Measurements from ENCODE around the gene TRAIP.
"Not testable (repeated sequence)": the region's sequence is repeated elsewhere in the genome, so short reads cannot be mapped to it uniquely, and the experiment has no call there.

TRAIP gene

GRCh38 chr3:49856181-49857005 lies at the start of gene TRAIP:
TRAIP (minus strand) TSS chr3:49856564; CDS start chr3:49856453, 111 bp downstream.
- Histone ChIP-seq H3K4me3 (ENCODE audit: low read depth, low read length, poor library complexity, severe bottlenecking) (peak within 1 kb of the TSS; percentile 94), H3K27me3 (ENCODE audit: insufficient read depth, low read length) (no peaks in the 10 kb centered on the region; the same call in 1 of the 2 replicates), H3K9me2 (ENCODE audit: low read depth, low read length) (no peaks in the 10 kb centered on the region), H4K20me1 (ENCODE audit: insufficient read depth, low read length) (no peaks in the 10 kb centered on the region), H3K79me2 (ENCODE audit: insufficient read depth, low read length) (peaks cover 14% of the 10 kb centered on the region), H3K4me1 (ENCODE audit: insufficient read depth, low read length, severe bottlenecking) (peaks cover 19% of the 10 kb centered on the region), H2AFZ (ENCODE audit: low read length) (no peak within 1 kb of the TSS), H3K9ac (ENCODE audit: low read length) (peak within 1 kb of the TSS; percentile 87), H3K4me2 (ENCODE audit: low read length) (peak within 1 kb of the TSS; percentile 79), H3F3A (ENCODE audit: insufficient read depth, low read length) (no peaks in the 10 kb centered on the region), H3K27ac (ENCODE audit: low read depth, low read length, poor library complexity, severe bottlenecking) (no peak within 1 kb of the TSS), H3K9me3 (ENCODE audit: low read length) (no peaks in the 10 kb centered on the region), H3K36me3 (ENCODE audit: insufficient read depth, low read length) (no peaks in the 10 kb centered on the region)
- TF ChIP-seq EZH2 (IDR thresholded peaks at IDR 0.05; ENCODE audit: borderline replicate concordance, low read length) (no peak), CTCF (IDR thresholded peaks at IDR 0.05; ENCODE audit: low read length) (no peak)

- H3K27me3 ChIP-seq (ENCODE audit: insufficient read depth, low read length); H3K36me3 ChIP-seq (ENCODE audit: insufficient read depth, low read length); H3K9me2 ChIP-seq (ENCODE audit: low read depth, low read length); H2AFZ ChIP-seq (ENCODE audit: low read length); H4K20me1 ChIP-seq (ENCODE audit: insufficient read depth, low read length); H3K27ac ChIP-seq (ENCODE audit: low read depth, low read length, poor library complexity, severe bottlenecking); H3F3A ChIP-seq (ENCODE audit: insufficient read depth, low read length); H3K79me2 ChIP-seq (ENCODE audit: insufficient read depth, low read length); H3K9me3 ChIP-seq (ENCODE audit: low read length): not testable (repeated sequence)
- peak overlapping the region; percentile 82 for H3K4me2 ChIP-seq (ENCODE audit: low read length)
- H3K4me3 ChIP-seq (ENCODE audit: low read depth, low read length, poor library complexity, severe bottlenecking), result peak overlapping the region; percentile 63
- peak overlapping the region; percentile 69; the same call in 1 of the 2 replicates for H3K9ac ChIP-seq (ENCODE audit: low read length)
- peaks cover 40% of the 10 kb centered on the region for H3K4me1 ChIP-seq (ENCODE audit: insufficient read depth, low read length, severe bottlenecking)
These were observed 48.1 kb upstream of the TRAIP start for GRCh38 chr3:49904448-49904847.

- H3K4me3 ChIP-seq (ENCODE audit: low read depth, low read length, poor library complexity, severe bottlenecking), result peak within 1 kb of the TSS; percentile 63
- no peaks in the 10 kb centered on the region for H3K36me3 ChIP-seq (ENCODE audit: insufficient read depth, low read length)
- H3K27me3 ChIP-seq (ENCODE audit: insufficient read depth, low read length), result no peaks in the 10 kb centered on the region
- TF ChIP-seq CTCF (IDR thresholded peaks at IDR 0.05; ENCODE audit: low read length) (no peak), EZH2 (IDR thresholded peaks at IDR 0.05; ENCODE audit: borderline replicate concordance, low read length) (no peak)
- no peaks in the 10 kb centered on the region for H3K79me2 ChIP-seq (ENCODE audit: insufficient read depth, low read length)
- H2AFZ ChIP-seq (ENCODE audit: low read length), result no peak within 1 kb of the TSS
- H3K4me1 ChIP-seq (ENCODE audit: insufficient read depth, low read length, severe bottlenecking), result peaks cover 40% of the 10 kb centered on the region
- no peaks in the 10 kb centered on the region for H3K9me2 ChIP-seq (ENCODE audit: low read depth, low read length)
- no peaks in the 10 kb centered on the region for H4K20me1 ChIP-seq (ENCODE audit: insufficient read depth, low read length)
- H3K27ac ChIP-seq (ENCODE audit: low read depth, low read length, poor library complexity, severe bottlenecking), result no peak within 1 kb of the TSS
- peak within 1 kb of the TSS; percentile 82 for H3K4me2 ChIP-seq (ENCODE audit: low read length)
- peak within 1 kb of the TSS; percentile 69 for H3K9ac ChIP-seq (ENCODE audit: low read length)
- no peaks in the 10 kb centered on the region for H3F3A ChIP-seq (ENCODE audit: insufficient read depth, low read length)
- H3K9me3 ChIP-seq (ENCODE audit: low read length), result no peaks in the 10 kb centered on the region
These were observed 47.4 kb upstream of the TRAIP start, which contains the start of gene MST1R for GRCh38 chr3:49903451-49904424. MST1R (minus strand) TSS chr3:49903873; CDS start chr3:49903609, 264 bp downstream.

Data from OCI-LY1 (cell line).